HG03565 (cell line): ENCODE results near the gene MACROH2A1.

Experiments used
- ATAC-seq: cut with Tn5 transposase; IDR thresholded peaks from one replicate; pipeline ENCODE4 v1.9.1; 2021; ENCODE audit warnings: mild to moderate bottlenecking, moderate library complexity; ENCODE audit not compliant: unreplicated experiment

Gene MACROH2A1

DNA sequence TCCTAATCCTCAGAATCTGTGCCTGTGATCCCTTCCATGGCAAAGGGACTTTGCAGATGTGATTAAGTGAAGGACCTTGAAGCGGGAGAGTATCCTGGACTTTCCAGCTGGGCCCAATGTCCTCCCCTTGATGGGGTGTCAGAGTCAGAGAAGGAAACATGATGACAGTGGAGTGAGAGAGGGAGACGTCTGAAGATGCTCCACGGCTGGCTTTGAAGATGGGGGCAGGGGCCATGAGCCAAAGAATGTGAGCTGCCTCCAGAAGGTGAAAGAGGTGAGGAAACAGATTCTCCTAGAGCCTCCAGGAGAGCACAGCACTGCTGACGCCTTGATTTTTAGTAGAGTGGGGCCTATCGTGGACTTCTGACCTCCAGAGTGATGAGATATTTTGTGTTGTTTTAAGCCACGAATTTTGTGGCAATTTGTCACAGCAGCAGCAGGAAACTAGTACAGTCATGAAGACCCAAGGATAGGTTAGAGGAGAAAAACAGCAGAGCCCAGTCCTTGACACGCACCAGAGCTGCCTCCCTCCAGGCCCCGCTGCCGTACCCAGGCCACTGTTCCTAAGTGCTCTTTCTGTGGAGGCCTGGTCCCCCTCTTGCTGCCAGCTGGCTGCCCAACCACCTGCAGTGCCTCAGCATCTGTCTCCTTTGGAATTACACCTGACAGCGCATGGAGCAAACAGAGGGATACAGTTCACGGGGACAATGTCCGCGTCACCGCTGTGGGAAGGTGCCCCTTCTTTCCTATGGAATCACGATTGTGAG, 78.1 kb downstream of the MACROH2A1 start:
- no peak for ATAC-seq

DNA sequence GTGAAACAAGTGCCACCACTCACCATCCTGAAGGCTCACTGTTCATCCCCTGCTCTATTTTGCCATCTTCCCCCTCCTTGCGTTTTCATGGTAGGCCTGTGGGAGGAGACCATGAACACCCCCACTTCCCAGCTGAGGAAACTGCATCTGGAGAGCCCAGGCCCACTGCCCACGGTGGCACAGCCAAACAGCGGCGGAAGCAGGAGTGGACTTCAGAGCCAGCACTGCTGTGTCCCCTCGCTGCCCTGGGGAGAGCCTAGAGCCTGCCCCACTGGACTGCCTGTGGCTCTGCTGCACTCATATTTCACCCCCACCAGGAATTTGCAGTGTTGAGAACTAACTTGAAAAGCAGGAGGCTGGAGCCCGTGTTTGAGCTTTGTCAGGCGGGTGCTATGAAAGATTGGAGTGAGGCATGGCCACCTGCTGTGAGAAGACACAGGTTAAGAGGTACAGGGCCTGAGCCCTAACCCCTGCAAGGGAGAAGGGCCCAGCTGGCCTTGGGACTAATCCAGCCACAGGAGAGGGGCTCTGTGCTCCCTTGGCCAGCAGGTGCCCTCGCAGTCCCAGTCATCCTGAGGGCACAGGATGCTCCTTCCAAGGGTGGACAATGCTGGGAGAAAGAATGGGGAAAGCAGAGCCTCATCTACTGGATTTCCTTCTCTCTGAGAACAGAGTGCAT, 79.0 kb downstream of the MACROH2A1 start:
- ATAC-seq: no peak

DNA sequence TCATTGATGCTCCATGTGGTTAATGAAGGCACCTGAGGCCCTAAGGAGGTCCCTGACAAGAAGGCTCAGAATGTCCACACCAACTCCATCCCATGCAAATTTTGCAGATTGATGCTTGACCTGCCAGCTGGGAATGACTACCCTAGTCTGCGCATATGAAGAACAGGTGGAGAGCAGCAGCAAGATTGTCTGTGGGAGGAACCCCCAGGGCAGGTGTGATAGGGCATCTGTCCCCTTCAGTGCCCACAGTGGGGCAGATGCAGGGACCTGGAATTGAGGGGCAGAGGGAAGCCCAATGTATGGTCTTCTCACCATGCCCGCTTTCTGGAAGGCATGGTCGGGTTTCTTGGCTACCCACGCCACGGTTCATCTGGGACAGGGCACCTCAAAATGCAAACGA, 79.6 kb downstream of the MACROH2A1 start:
- ATAC-seq: no peak

DNA sequence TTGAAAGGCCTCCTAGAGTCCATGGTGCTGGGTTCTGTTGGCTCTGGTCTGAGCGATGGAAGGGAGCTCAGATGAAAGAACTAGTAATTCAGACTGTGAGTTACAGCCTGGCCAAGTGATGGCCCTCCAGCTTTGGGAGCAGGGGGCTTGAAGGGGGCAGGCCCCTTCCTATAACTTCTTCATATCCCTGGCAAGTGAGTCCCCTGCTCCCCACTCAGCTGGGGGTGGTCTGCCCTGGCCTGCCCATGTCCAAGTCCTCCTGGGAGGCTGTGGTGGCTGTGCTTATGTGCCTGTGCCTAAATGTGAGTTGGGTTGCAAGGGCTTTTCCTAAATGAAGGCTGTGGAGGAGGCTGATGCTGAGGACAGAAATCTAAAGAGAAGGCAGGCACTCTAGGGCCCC, 80.1 kb downstream of the MACROH2A1 start:
- no peak for ATAC-seq

DNA sequence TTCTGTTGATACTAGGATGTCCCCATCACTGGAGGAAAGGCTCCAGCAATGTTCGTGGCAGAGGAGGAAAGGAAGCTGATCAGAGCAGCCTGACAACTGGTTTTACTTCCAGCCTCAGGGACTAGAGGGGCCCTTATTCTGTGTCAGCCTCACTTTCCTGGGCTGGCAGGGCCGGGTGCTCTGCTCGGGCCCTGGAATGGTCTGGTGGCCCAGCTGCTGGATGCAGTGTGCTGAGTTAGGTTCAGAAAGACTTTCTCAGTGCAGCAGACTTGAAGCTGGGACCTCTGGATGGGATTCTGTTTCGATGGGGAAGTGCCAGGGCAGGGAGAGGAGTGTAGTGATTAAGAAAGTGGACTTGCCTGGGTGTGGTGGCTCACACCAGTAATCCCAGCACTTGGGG, 81.0 kb downstream of the MACROH2A1 start:
- no peak for ATAC-seq

DNA sequence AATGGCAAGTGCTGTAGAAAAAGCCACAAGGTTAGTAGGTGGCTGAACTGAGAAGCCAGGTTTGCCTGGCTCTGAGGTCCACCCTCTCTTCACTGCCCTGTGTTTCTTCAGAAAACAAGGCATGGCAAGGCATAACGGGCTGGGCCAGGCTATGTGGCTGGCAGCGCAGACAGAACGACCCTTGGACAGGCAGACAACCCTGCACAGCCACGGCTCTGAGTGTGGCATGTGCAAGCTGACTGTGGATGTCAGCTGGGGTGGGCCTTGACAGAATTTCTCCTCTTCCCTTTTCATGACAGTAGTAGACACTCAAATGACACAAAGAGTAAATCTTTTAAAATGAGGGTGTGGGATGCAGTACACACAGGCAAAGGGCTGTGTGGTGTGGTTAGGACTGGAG, 81.7 kb downstream of the MACROH2A1 start:
- ATAC-seq: no peak

GRCh38 chr5:135315386-135315785, 83.6 kb downstream of the MACROH2A1 start:
- ATAC-seq: no peak

- ATAC-seq: no peak
These were observed 85.1 kb downstream of the MACROH2A1 start for GRCh38 chr5:135313946-135314345.

- ATAC-seq: no peak
These were observed 85.6 kb downstream of the MACROH2A1 start for GRCh38 chr5:135313405-135313804.

DNA sequence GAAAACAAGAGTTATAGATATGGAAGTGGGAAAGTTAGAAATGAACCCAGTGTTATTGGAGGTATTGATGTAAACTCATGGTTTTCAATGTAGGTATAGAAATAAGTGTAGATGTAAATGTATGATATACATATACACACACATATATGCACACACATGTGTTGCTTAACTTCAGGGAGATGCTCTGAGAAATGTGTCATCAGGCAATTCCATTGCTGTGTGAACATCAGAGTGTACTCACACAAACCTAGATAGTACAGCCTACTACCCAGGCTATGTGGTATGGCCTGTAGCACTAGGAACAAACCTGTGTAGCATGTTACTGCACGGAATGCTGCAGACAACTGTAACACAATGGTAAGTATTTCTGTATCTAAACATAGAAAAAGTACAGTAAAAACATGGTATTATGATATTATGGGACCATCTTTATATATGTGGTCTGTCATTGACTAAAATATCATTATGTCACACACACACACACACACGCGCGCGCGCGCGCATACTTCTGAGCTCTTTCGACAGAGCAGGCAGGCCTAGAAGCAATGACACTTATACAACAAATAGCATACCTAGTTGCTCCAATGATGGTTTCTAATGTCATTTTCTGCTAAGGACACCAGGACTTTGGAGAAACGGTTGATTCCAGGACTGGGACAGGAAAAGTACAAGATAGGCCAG, 86.6 kb downstream of the MACROH2A1 start:
- ATAC-seq: no peak

- ATAC-seq: no peak
These were observed 88.6 kb downstream of the MACROH2A1 start for GRCh38 chr5:135310328-135310989.

DNA sequence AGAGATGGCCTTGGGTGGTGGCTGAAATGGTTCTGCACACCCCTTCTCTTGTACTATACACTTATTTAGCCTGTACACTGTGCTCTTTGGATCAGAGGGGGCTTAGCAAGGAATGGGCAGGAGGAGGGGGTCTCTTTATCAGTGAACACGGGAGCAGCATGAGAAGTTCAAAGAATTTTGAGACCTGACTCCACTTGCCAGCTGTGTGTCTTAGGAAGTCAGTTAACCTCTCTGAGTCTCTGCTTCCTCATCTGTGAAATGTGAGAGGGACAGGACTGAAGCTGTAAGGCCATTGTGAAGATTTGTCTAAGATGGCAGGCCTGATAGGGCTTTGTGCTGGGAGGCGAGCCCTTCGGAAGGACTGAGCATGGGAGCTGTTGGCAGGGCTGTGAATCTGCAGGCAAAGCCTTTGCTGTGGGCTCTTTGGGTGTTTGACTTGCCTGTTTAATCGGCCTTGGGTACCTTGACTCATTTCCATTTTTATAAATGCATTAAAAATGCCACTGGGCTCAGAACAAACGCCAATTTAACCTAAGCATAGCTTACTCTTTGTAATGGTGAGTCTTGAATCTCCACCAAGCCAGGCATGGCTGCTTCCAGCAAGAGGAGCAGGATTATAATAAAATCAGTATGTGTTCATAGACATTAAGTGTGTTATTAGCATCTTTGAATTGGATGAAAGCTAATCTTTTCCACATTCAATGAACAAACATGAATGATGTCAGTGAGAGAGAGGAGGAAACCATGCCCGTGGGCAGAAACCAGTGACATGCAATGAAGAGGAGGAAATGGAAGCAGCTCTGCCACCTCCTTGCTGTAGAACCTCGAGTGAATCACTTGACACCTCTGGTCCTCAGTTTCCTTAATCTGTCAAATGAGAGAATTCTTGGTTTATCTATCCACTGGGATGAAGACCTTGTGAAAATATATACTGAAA, 89.4 kb downstream of the MACROH2A1 start:
- ATAC-seq: no peak

DNA sequence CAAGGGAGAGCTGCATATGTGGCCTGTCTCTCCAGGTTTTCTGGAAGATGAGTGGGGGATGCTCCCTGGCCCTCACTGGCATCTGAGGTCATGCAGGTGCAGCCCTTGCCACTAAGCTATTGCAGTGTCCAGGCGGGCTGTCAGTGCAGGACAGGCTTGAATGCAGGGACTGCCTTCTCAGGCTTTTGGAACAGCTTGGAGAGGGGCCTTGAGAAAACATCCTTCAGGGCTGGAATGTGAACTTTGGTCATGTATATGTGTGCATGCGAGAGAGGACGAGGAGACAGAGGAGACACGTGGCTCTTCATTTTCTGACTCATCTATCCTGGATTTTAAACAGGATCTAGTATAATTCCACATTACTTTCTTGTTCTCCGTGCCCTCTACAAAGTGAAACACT, 90.3 kb downstream of the MACROH2A1 start:
- ATAC-seq: no peak

DNA sequence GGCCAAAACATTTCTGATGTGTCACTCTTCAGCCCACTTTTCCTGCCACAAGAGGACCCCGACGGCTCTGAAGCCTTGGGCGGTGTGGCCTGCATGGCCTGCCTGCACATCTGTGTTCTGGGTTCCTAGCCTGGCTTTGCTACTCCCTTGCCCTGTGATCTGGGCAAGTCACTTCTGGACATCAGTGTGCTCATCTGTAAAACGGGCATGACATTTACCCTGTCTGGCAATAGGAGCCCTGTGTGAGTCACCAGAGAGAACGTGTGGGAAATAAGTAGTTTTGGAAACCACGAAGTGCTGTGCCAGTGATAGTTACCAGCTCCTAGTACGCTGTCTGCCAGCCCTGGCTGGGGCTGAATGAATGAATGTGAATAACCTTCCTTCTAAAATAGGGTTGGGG, 90.8 kb downstream of the MACROH2A1 start:
- ATAC-seq: no peak

- no peak for ATAC-seq
These were observed 91.7 kb downstream of the MACROH2A1 start for GRCh38 chr5:135307143-135307903.

DNA sequence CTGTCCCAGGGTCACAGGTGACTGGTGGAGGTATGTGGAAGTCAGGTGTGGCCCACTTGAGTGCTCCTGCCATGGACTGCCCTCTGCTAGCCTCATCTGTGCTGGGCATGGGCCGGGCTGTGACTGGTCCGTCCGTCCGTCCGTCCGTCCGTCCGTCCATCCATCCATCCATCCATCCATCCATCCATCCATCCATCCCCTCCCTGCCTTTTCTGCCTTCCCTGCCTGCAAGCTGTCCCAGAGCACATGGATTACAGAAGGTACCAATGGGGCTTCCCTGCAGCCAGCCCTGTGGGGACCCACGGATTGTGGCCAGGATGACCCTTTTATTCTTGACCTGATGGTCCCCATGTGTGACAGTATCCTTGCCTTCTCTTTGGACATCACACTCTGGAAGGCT, 92.5 kb downstream of the MACROH2A1 start:
- no peak for ATAC-seq

- ATAC-seq: no peak
These were observed 94.4 kb downstream of the MACROH2A1 start for GRCh38 chr5:135304352-135305221.

DNA sequence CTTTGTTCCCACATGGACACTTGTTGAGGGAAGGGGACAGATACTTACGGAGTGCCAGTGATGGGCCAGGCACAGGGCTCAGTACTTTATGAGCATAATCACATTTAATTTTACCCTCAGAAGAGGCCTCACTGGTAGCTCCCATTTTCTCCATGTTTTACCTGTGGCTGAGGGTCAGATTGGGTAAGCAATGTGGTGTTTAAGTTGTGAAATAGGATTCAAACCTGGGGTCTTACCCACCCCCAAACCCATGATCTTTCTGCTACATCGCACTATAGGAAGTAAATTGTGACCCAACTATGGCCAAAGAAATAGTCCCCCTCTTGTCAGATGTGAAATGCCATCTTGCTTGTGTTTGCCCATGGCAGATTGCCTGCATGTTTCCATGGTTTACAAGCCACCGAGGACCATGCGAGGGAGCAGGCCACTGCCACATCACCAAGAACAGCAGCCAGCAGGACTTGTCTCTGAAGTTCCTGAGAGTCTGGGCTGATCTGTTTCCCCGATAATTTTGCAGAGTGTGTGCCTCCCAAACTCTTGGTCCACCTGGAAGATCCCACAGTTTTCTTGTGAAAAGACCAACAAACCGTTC, 95.4 kb downstream of the MACROH2A1 start:
- no peak for ATAC-seq
